ENCODE results near the gene SPART.

GRCh38 chr13:36323408-36323807 is 22.8 kb downstream of the SPART start:
- no peak for TF ChIP-seq CTCF (conservative IDR thresholded peaks at IDR 0.05; ENCODE audit: low read depth, low read length)
- no peak for TF ChIP-seq EZH2 (IDR thresholded peaks at IDR 0.05; ENCODE audit: low read length, unreplicated experiment)

Data from PC-3 (cell line).